ENCODE measurements around the gene PARD6A.

- TF ChIP-seq CTCF (IDR thresholded peaks at IDR 0.05) (no peak), POLR2A (IDR thresholded peaks at IDR 0.05) (no peak)
Observed at GRCh38 chr16:67641779-67642708, 18.7 kb upstream of the PARD6A start.

Data from ovary (tissue), 3 donors.